ENCODE results near the gene NRXN3. TPM values are rescaled to one million over a fixed set of nuclear protein-coding genes. Genes with fewer than 3 reads are reported as not detected.

Gene NRXN3
- polyA plus RNA-seq, 1 donor from 2014 or later: 110 TPM

- Histone ChIP-seq H3K4me3 (ENCODE audit: low read length) (no peak overlapping the region), H3K27me3 (ENCODE audit: insufficient read depth, low read depth, low read length) (no peaks in the 10 kb centered on the region), H3K9me3 (ENCODE audit: low read length) (no peaks in the 10 kb centered on the region), H3K4me2 (ENCODE audit: low read length) (no peak overlapping the region), H3K36me3 (ENCODE audit: insufficient read depth, low read length) (no peaks in the 10 kb centered on the region), H4K20me1 (ENCODE audit: insufficient read depth) (no peaks in the 10 kb centered on the region), H3F3A (ENCODE audit: insufficient read depth, low read length, poor library complexity, severe bottlenecking) (peaks cover 22% of the 10 kb centered on the region), H3K79me2 (replicated peaks; ENCODE audit: insufficient read depth, low read length) (peaks cover 14% of the 10 kb centered on the region), H3K27ac (ENCODE audit: low read length) (no peak overlapping the region), H3K9ac (ENCODE audit: low read length) (no peak overlapping the region), H3K9me2 (ENCODE audit: insufficient read depth, low read length) (no peaks in the 10 kb centered on the region), H2AFZ (ENCODE audit: low read depth, low read length) (no peak overlapping the region)
- TF ChIP-seq POLR2AphosphoS5 (IDR thresholded peaks at IDR 0.05) (no peak), TAF1 (IDR thresholded peaks at IDR 0.05; ENCODE audit: low read depth) (no peak), RAD21 (conservative IDR thresholded peaks at IDR 0.05) (no peak), EP300 (conservative IDR thresholded peaks at IDR 0.05; ENCODE audit: poor library complexity, severe bottlenecking) (no peak), CTCF (IDR thresholded peaks at IDR 0.05; ENCODE audit: poor library complexity, severe bottlenecking) (no peak), MXI1 (conservative IDR thresholded peaks at IDR 0.05; ENCODE audit: poor library complexity, severe bottlenecking) (no peak), REST (IDR thresholded peaks at IDR 0.05; ENCODE audit: borderline replicate concordance) (no peak), EZH2 (IDR thresholded peaks at IDR 0.05; ENCODE audit: borderline replicate concordance, insufficient read depth, low read length, poor library complexity, severe bottlenecking) (no peak), SMC3 (conservative IDR thresholded peaks at IDR 0.05; ENCODE audit: poor library complexity) (no peak)
Measured at GRCh38 chr14:79331830-79332229, 1161.7 kb downstream of the NRXN3 start.

GRCh38 chr14:79332504-79333197 is 1162.5 kb downstream of the NRXN3 start:
- TF ChIP-seq REST (IDR thresholded peaks at IDR 0.05; ENCODE audit: borderline replicate concordance) (peak; percentile 72), CTCF (IDR thresholded peaks at IDR 0.05; ENCODE audit: poor library complexity, severe bottlenecking) (no peak)

More at GRCh38 chr14:79332504-79333197, 1162.5 kb downstream of the NRXN3 start:
- Histone ChIP-seq H3K9me3 (ENCODE audit: low read length) (no peaks in the 10 kb centered on the region), H3K27me3 (ENCODE audit: insufficient read depth, low read depth, low read length) (no peaks in the 10 kb centered on the region), H3K4me2 (ENCODE audit: low read length) (no peak overlapping the region), H3K4me3 (ENCODE audit: low read length) (peak overlapping the region; percentile 19), H3K79me2 (replicated peaks; ENCODE audit: insufficient read depth, low read length) (peaks cover 14% of the 10 kb centered on the region), H3K36me3 (ENCODE audit: insufficient read depth, low read length) (no peaks in the 10 kb centered on the region), H2AFZ (ENCODE audit: low read depth, low read length) (no peak overlapping the region), H3F3A (ENCODE audit: insufficient read depth, low read length, poor library complexity, severe bottlenecking) (peaks cover 21% of the 10 kb centered on the region), H3K9ac (ENCODE audit: low read length) (no peak overlapping the region), H3K9me2 (ENCODE audit: insufficient read depth, low read length) (no peaks in the 10 kb centered on the region), H4K20me1 (ENCODE audit: insufficient read depth) (no peaks in the 10 kb centered on the region), H3K27ac (ENCODE audit: low read length) (peak overlapping the region; percentile 52)
